ENCODE data around the gene PDE4D.

PDE4D gene

DNA sequence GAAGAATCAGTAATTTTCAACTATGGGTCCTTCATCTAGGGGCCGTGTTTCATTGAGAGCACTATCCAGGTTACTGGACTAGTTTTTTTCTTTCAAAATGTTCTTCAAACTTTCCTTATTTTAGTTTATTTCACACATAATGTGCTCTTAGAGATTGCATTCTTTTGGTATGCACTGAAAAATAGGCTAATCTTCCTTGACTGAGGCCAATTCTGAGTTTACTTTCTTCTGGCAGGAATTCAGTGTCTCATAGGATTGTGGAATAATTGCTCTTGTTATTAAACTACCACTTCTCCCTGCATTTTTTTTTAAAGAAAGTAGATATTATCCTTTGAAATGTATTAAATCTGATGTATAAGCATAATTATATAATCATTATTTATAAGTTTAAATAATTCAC lies 686.1 kb downstream of the PDE4D start:
- in situ Hi-C loops (cut with HindIII; ENCODE audit: low sequenced_read_pairs): no loop called here
- no peak overlapping the region for H3K4me3 ChIP-seq (ENCODE audit: low read depth, low read length)
- TF ChIP-seq CTCF (IDR thresholded peaks at IDR 0.05; ENCODE audit: low read depth, low read length): no peak
- DNase-seq (ENCODE audit: low read depth, low spot score): no peak

DNA sequence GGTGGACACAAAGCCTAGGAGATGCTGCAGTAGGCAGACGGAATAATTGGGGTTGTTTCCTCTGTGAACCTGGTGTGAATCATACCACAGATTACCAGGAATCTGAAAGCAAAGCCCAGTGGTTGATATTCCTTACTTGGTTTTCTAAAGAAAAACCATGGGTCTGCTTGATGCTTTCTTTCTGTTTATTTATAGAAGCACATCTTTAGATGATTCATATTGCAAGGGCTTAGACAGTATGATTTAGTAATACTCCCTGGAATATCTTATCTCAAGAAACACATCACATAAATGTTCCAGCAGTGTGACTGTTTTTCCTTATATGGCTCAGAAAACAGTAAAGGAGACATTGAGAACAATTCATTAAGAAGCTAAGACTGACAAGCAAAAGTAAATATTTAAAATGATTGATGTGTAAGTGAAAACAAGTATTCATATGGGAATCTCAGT lies 687.4 kb downstream of the PDE4D start:
- in situ Hi-C loops (cut with HindIII; ENCODE audit: low sequenced_read_pairs): no loop called here
- DNase-seq (ENCODE audit: low read depth, low spot score): peak; percentile 81
- no peak for TF ChIP-seq CTCF (IDR thresholded peaks at IDR 0.05; ENCODE audit: low read depth, low read length)
- no peak overlapping the region for H3K4me3 ChIP-seq (ENCODE audit: low read depth, low read length)

- no peak for DNase-seq (ENCODE audit: low read depth, low spot score)
- H3K4me3 ChIP-seq (ENCODE audit: low read depth, low read length): no peak overlapping the region
- in situ Hi-C loops (cut with HindIII; ENCODE audit: low sequenced_read_pairs): no loop called here
- TF ChIP-seq CTCF (IDR thresholded peaks at IDR 0.05; ENCODE audit: low read depth, low read length): no peak
Measured at GRCh38 chr5:59204114-59204897, 689.2 kb downstream of the PDE4D start.

DNA sequence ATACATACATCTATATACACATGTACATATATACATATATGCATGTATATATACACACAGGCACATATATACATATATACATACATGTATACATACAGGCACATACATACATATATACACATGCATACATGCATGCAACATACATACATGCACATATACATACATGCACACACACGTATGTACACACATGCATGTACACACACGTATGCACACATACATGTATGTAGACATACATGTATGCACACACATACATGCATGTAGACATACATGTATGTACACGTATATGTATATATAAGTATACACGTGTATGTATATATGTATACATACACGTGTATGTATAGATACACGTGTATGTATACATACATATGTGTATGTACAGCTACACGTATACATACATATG lies 693.7 kb downstream of the PDE4D start:
- no peak overlapping the region for H3K4me3 ChIP-seq (ENCODE audit: low read depth, low read length)
- no peak for DNase-seq (ENCODE audit: low read depth, low spot score)
- TF ChIP-seq CTCF (IDR thresholded peaks at IDR 0.05; ENCODE audit: low read depth, low read length): no peak
- in situ Hi-C loops (cut with HindIII; ENCODE audit: low sequenced_read_pairs): no loop called here

DNA sequence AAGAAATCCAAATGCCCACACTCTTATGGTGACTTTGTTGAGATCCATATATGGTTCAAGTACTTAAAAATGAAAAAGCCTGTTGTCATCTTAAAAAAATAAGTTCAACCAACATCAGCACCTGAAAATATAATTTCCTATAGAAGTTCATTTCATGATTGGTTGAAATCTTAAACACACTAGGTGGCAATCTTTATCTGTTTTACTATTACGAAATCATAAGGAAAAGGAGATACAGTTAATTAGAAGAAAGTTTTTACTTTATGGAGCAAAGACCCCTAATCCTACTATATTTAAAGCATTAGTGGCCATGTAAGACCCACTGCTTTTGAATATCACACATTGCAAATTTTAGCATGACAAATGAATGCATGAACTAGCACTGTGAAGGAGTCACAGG lies 694.7 kb downstream of the PDE4D start:
- no peak overlapping the region for H3K4me3 ChIP-seq (ENCODE audit: low read depth, low read length)
- no peak for TF ChIP-seq CTCF (IDR thresholded peaks at IDR 0.05; ENCODE audit: low read depth, low read length)
- DNase-seq (ENCODE audit: low read depth, low spot score): no peak
- in situ Hi-C loops (cut with HindIII; ENCODE audit: low sequenced_read_pairs): no loop called here

DNA sequence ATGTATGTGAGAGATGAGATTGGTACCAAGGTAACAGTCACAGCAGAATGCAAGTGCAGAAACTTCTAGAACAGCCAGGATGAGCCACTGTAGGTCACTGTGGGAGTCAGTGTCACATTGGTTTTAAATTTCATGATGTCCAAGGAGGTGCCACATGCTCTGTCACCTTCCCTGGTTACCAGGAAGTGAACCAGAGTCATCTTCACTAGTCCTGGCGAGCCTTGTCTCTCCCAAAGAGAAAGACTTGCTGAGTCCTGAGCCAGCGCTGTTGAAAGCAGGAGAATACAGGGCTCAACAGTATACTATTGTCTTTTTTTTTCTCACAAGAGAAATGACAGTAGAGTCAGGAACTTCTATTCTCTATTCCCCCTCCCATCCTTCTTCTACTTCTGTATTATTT lies 695.2 kb downstream of the PDE4D start:
- in situ Hi-C loops (cut with HindIII; ENCODE audit: low sequenced_read_pairs): no loop called here
- H3K4me3 ChIP-seq (ENCODE audit: low read depth, low read length): no peak overlapping the region
- no peak for DNase-seq (ENCODE audit: low read depth, low spot score)
- TF ChIP-seq CTCF (IDR thresholded peaks at IDR 0.05; ENCODE audit: low read depth, low read length): no peak

Data from astrocyte of the spinal cord (primary cell).